Measurements from ENCODE around the gene CAVIN2.

The CAVIN2 gene
- total RNA-seq, result 0 reads per million in 9 experiments

- Mint-ChIP-seq H3K9me3 (no peaks in the 10 kb centered on the region), H3K4me1 (ENCODE audit: low read depth in 2 of 2) (peaks cover 0 to 3% of the 10 kb centered on the region in 2 donors), H3K27ac (no peak within 1 kb of the TSS), H3K36me3 (ENCODE audit: insufficient read depth) (no peaks in the 10 kb centered on the region), H3K4me3 (no peak within 1 kb of the TSS), H3K27me3 (peaks cover 49 to 78% of the 10 kb centered on the region in 2 donors)
- ATAC-seq (replicated peaks) (no peak), DNase-seq (no peak)
These were observed at the start of gene CAVIN2 for GRCh38 chr2:191846515-191847476. CAVIN2 (minus strand) TSS chr2:191847088; CDS start chr2:191846925, 163 bp downstream.

- Mint-ChIP-seq H3K4me3 (no peak overlapping the region), H3K36me3 (ENCODE audit: insufficient read depth) (peaks cover 2% of the 10 kb centered on the region), H3K9me3 (peaks cover 0 to 3% of the 10 kb centered on the region in 2 donors), H3K27ac (no peak overlapping the region), H3K27me3 (peaks cover 16 to 18% of the 10 kb centered on the region in 2 donors), H3K4me1 (ENCODE audit: low read depth in 2 of 2) (no peaks in the 10 kb centered on the region)
- DNase-seq (no peak), ATAC-seq (replicated peaks) (no peak)
These were observed 48.9 kb upstream of the CAVIN2 start for GRCh38 chr2:191895743-191896142.

- ATAC-seq (replicated peaks), result no peak
- Mint-ChIP-seq H3K36me3 (ENCODE audit: insufficient read depth) (peaks cover 2% of the 10 kb centered on the region), H3K4me1 (ENCODE audit: low read depth in 2 of 2) (no peaks in the 10 kb centered on the region), H3K9me3 (no peaks in the 10 kb centered on the region), H3K4me3 (no peak overlapping the region), H3K27me3 (peaks cover 10 to 18% of the 10 kb centered on the region in 2 donors), H3K27ac (no peak overlapping the region)
- no peak for DNase-seq
These were observed 48.3 kb upstream of the CAVIN2 start for GRCh38 chr2:191895195-191895594.

- Mint-ChIP-seq H3K9me3 (no peaks in the 10 kb centered on the region), H3K4me1 (ENCODE audit: low read depth in 2 of 2) (no peaks in the 10 kb centered on the region), H3K36me3 (ENCODE audit: insufficient read depth) (peaks cover 2% of the 10 kb centered on the region), H3K27ac (no peak overlapping the region), H3K4me3 (no peak overlapping the region), H3K27me3 (peaks cover 12 to 22% of the 10 kb centered on the region in 2 donors)
- ATAC-seq (replicated peaks), result no peak
- DNase-seq, result no peak
These were observed 47.8 kb upstream of the CAVIN2 start for GRCh38 chr2:191894681-191895147.

- no peaks in the 10 kb centered on the region for H3K36me3 Mint-ChIP-seq (ENCODE audit: insufficient read depth)
- H3K4me3 Mint-ChIP-seq, result no peak overlapping the region
- no peak for ATAC-seq (replicated peaks)
- H3K4me1 Mint-ChIP-seq (ENCODE audit: low read depth in 2 of 2), result no peaks in the 10 kb centered on the region
- DNase-seq, result no peak
- H3K9me3 Mint-ChIP-seq, result no peaks in the 10 kb centered on the region
- peaks cover 15 to 16% of the 10 kb centered on the region in 2 donors for H3K27me3 Mint-ChIP-seq
- H3K27ac Mint-ChIP-seq, result no peak overlapping the region
These were observed 45.5 kb upstream of the CAVIN2 start for GRCh38 chr2:191892391-191892790.

- Mint-ChIP-seq H3K36me3 (ENCODE audit: insufficient read depth) (no peaks in the 10 kb centered on the region), H3K27me3 (peaks cover 15 to 16% of the 10 kb centered on the region in 2 donors), H3K27ac (no peak overlapping the region), H3K4me1 (ENCODE audit: low read depth in 2 of 2) (no peaks in the 10 kb centered on the region), H3K4me3 (no peak overlapping the region), H3K9me3 (no peaks in the 10 kb centered on the region)
- ATAC-seq (replicated peaks), result no peak
- no peak for DNase-seq
These were observed 44.8 kb upstream of the CAVIN2 start for GRCh38 chr2:191891656-191892055.

- peaks cover 15 to 16% of the 10 kb centered on the region in 2 donors for H3K27me3 Mint-ChIP-seq
- no peaks in the 10 kb centered on the region for H3K4me1 Mint-ChIP-seq (ENCODE audit: low read depth in 2 of 2)
- H3K36me3 Mint-ChIP-seq (ENCODE audit: insufficient read depth), result no peaks in the 10 kb centered on the region
- H3K4me3 Mint-ChIP-seq, result no peak overlapping the region
- no peaks in the 10 kb centered on the region for H3K9me3 Mint-ChIP-seq
- DNase-seq (no peak), ATAC-seq (replicated peaks) (no peak)
- H3K27ac Mint-ChIP-seq, result no peak overlapping the region
These were observed 43.0 kb upstream of the CAVIN2 start for GRCh38 chr2:191889931-191890330.

- no peak overlapping the region for H3K4me3 Mint-ChIP-seq
- peaks cover 15 to 16% of the 10 kb centered on the region in 2 donors for H3K27me3 Mint-ChIP-seq
- H3K4me1 Mint-ChIP-seq (ENCODE audit: low read depth in 2 of 2), result no peaks in the 10 kb centered on the region
- no peaks in the 10 kb centered on the region for H3K36me3 Mint-ChIP-seq (ENCODE audit: insufficient read depth)
- ATAC-seq (replicated peaks), result no peak
- no peaks in the 10 kb centered on the region for H3K9me3 Mint-ChIP-seq
- no peak for DNase-seq
- H3K27ac Mint-ChIP-seq, result no peak overlapping the region
These were observed 41.7 kb upstream of the CAVIN2 start for GRCh38 chr2:191888400-191889166.

- Mint-ChIP-seq H3K36me3 (ENCODE audit: insufficient read depth) (no peaks in the 10 kb centered on the region), H3K27ac (no peak overlapping the region), H3K4me3 (no peak overlapping the region), H3K27me3 (peaks cover 13 to 18% of the 10 kb centered on the region in 2 donors), H3K4me1 (ENCODE audit: low read depth in 2 of 2) (no peaks in the 10 kb centered on the region), H3K9me3 (no peaks in the 10 kb centered on the region)
- no peak for ATAC-seq (replicated peaks)
- DNase-seq, result no peak
These were observed 38.8 kb upstream of the CAVIN2 start for GRCh38 chr2:191885650-191886049.

GRCh38 chr2:191885098-191885497 lies 38.2 kb upstream of the CAVIN2 start:
- DNase-seq (no peak), ATAC-seq (replicated peaks) (no peak)
- Mint-ChIP-seq H3K4me1 (ENCODE audit: low read depth in 2 of 2) (no peaks in the 10 kb centered on the region), H3K27ac (no peak overlapping the region), H3K27me3 (peaks cover 17 to 21% of the 10 kb centered on the region in 2 donors), H3K36me3 (ENCODE audit: insufficient read depth) (no peaks in the 10 kb centered on the region), H3K9me3 (no peaks in the 10 kb centered on the region), H3K4me3 (no peak overlapping the region)

GRCh38 chr2:191881982-191882816 lies 35.3 kb upstream of the CAVIN2 start:
- no peak for ATAC-seq (replicated peaks)
- no peak overlapping the region for H3K4me3 Mint-ChIP-seq
- no peak for DNase-seq
- H3K27me3 Mint-ChIP-seq, result peaks cover 6 to 21% of the 10 kb centered on the region in 2 donors
- H3K27ac Mint-ChIP-seq, result no peak overlapping the region
- H3K36me3 Mint-ChIP-seq (ENCODE audit: insufficient read depth), result no peaks in the 10 kb centered on the region
- H3K9me3 Mint-ChIP-seq, result no peaks in the 10 kb centered on the region
- H3K4me1 Mint-ChIP-seq (ENCODE audit: low read depth in 2 of 2), result no peaks in the 10 kb centered on the region

- DNase-seq (no peak), ATAC-seq (replicated peaks) (no peak)
- Mint-ChIP-seq H3K27me3 (peaks cover 18 to 33% of the 10 kb centered on the region in 2 donors), H3K36me3 (ENCODE audit: insufficient read depth) (no peaks in the 10 kb centered on the region), H3K27ac (no peak overlapping the region), H3K4me1 (ENCODE audit: low read depth in 2 of 2) (no peaks in the 10 kb centered on the region), H3K9me3 (no peaks in the 10 kb centered on the region), H3K4me3 (no peak overlapping the region)
These were observed 31.8 kb upstream of the CAVIN2 start for GRCh38 chr2:191878548-191879279.
